CD4-positive, alpha-beta T cell treated with Interleukin-17A for 1 hour (primary cell): ENCODE results near the gene GTSE1.
A peak's percentile ranks its signal among the peaks of the same experiment; 100 is the strongest.

Experiments used
- DNase-seq: peaks from one replicate; pipeline ENCODE4 v3.0.0-alpha.2; 2020

Gene GTSE1

DNA sequence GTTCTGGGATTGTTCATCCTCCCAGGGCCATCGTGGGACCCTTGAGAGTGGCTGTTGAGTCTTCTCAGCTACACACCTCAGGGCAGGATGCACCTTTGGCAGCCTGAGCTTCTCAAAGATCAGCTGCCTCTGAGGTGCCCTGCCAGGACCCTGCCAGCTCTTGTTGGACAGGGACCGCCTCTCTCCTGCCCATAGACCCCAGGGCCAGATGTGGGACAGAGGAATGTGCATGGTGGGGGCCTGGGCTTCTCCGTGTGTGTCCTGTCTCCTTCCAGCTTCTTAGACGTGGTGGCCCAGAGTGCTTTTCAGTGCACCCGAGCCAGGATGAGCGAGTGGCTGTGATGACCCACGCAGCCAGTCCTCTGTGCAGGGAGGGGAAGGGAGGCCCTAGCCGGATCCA lies 32.9 kb downstream of the GTSE1 start:
- no peak for DNase-seq

GRCh38 chr22:46330426-46330825 lies 33.8 kb downstream of the GTSE1 start:
- no peak for DNase-seq

- DNase-seq: no peak
These were observed 34.8 kb downstream of the GTSE1 start for GRCh38 chr22:46331496-46331895.

DNA sequence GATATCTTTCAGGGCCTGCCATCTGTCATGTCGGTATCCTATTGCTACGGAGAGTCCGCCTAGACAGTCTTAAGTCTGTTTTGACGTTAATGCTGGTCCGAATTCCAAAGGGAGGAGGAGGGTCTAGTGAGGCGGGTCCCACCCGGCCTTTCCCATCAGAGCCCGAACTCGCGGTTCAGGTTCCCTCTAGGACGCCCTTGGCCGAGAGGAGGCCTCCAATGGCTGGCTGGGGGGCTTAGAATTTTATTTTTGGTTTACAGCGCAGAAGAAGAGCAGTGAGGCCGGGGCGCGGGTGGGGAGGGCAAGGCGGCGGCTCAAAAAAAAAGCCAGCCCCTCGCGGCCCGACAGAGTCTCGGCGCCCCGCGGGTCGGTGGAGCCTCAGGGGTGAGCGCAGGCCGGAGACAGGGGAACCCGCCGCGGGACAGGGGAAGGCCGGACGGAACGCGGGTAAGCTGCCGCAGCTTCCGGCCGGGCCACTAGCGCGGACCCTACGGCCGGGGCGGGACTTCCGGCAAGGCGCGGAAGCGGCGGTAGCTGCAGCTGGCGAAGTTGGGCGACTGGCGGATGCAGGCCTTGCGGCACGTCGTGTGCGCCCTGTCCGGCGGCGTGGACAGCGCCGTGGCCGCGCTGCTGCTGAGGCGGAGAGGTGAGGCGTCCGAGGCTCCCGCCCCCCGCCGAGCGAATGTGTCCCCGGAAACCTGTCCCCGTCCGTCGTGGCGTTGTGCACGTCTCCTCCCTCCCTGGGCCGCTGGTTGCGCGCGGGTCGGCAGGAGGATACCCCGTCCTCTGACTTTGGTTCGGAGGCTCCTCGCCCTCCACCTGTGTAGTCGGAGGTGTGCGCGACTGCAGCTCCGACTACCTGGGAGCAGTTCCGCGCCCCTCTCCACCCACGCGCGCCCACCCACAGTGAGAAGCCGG lies 38.8 kb downstream of the GTSE1 start, which contains the start of gene TRMU:
Gene TRMU, plus strand, starts transcription at position 514 of the 918 bp plus-strand sequence. Its CDS starts 51 bp downstream, at position 565.
- DNase-seq: peak; percentile 75

DNA sequence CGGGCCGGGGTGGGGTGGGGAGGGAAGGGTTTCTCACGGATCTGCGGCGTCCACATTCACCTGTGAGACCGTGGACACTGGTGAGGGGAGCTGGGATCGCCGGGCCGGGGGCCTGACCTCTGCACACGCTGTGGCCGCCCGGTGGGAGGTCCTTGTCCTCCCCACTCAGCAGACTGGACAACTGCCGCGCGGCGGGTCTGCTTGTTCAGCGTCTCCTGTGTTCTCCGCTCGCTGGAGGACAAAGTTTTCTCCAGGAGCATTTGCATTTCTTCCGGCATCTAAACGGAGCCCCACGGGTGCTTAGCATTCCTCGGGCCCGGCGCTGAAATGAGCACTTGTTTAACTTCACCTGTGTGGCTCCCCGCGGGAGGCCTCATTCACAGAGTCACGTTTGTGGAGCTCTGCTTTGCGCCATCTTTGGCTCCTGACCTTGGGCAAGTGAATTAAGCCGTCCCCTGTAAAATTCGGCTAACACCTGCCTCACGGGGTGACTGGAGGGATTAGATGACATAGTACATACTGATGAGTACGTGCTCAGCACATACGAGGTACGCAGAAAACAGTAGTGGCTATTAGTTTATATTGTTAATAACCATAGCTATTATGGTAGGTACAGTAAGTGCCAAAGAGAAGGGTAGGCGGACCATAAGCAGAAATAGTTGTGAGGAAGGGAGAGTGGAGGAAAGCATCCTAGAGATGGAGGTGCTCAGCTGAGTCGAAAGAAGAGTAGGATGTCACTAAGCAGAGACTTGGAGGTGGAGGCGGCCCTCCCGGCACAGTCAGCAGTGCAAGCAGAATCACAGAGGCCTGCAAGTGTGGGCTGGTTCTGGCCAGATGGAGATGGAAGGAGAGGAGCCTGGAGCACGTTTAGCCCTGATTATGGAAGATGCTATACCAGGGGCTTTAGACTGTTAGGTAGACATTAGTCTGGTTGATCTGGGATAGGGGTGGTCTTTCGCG lies 39.7 kb downstream of the GTSE1 start:
- no peak for DNase-seq

DNA sequence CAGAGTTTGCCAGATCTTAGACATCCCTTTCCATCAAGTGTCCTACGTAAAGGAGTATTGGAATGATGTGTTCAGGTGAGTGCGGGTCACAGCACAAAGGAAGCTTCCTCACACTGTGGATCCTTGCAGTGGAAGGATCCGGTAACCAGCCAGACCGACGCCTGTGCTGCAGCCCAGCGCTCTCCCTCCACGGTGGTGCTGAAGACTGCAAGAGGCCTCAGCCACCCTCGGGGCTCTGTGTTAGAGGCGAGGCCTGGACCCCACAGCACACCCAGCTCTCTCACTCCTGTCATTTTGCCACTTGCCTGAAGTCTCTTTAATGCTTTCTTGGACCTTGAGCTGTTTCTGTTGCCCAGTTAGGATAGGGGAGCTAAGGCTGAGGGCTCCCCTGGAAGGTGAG lies 41.2 kb downstream of the GTSE1 start:
- DNase-seq: no peak

DNA sequence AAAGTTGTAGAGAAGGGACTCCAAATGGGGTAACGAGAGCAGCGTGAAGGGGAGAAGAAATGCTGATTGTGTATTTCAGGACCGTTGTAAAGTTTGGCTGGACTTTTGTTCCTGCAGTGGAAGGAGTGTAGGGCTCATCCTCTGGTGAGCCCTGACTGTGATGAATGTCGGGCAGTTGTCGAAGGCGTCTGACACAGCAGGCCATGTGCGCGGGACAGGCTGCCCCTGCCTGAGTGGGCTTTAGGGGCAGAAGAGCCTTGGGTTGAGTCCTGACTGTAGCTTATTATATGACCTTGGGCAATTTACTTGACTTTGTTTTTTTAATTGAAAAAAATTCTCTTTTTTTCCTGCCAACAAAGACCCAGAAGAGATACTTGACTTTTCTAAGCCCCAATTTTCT lies 42.0 kb downstream of the GTSE1 start:
- no peak for DNase-seq

DNA sequence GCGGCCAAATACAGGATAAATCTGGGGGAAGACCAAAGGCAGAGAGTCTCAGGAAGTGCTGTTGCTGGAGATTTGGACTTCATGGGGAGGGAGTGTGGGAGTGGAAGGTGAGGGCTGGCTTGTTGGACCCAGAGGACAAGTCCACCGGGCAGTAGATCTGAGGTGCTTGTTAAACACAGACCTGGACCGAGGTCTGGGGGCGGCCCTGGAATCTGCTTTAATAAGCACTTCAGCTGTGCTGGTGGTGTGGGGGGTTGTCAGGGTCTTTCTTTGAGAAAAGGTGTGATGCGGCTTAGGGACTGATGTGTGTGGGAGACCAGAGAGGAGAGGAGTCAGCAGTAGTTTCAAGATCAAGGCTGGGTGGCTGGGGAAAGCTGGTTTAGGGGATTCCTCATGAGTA lies 43.3 kb downstream of the GTSE1 start:
- no peak for DNase-seq

DNA sequence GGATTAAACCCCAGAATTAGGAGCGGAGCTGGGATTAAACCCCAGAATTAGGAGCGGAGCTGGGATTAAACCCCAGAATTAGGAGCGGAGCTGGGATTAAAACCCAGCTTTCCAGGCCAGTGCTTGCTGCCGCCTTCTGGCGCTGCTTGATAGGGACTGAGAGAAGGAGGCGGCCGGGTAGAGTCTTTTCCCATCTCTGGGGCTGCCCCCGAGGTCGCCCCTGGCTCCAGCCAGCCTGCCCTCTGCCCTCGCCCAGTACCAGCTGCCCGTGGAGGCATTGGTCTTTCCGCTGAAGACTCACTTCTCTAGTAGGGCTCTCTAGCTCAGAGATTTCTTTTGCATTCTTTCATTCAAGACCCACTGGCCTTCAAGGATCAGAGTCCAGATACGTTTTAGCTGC lies 44.0 kb downstream of the GTSE1 start:
- no peak for DNase-seq

- DNase-seq: no peak
These were observed 50.2 kb downstream of the GTSE1 start for GRCh38 chr22:46346680-46347405.

- no peak for DNase-seq
These were observed 51.0 kb downstream of the GTSE1 start for GRCh38 chr22:46347646-46348045.

GRCh38 chr22:46348099-46348695 lies 51.5 kb downstream of the GTSE1 start:
- DNase-seq: no peak

DNA sequence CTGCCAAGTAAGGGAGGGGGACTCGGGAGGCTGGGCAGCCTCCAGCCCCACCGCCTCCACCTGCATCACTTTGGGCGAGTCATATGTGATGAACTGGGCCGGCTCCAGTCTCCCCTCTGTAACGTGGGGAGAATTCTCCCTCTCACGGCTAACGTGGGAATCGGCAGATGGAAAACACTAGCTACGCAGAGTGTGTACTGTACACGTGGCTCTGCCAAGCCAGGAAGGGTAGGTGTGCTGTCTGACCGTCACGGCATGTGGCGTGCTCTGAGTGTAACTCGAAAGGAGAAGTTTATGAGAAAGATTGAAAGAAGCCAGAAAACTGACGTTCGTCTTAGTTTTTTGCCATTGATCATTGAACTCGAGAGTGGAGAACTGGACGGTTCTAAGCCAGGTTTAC lies 52.6 kb downstream of the GTSE1 start:
- no peak for DNase-seq

GRCh38 chr22:46349681-46350080 lies 53.0 kb downstream of the GTSE1 start:
- no peak for DNase-seq

DNA sequence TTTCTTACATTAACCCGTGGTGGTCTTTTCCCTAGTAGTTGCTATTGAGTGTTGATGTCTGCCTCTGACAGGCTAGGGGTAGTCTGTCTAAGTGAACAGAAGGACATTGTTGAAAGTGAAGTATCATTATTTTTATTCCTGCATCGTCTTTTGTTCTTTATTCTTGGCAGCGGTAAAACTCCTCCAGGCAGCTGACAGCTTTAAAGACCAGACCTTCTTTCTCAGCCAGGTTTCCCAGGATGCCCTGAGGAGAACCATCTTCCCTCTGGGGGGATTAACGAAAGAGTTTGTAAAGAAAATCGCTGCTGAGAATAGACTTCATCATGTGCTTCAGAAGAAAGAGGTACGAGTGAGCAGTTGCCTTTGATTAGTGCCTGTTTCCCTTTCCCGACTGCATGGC lies 53.5 kb downstream of the GTSE1 start:
- DNase-seq: no peak

DNA sequence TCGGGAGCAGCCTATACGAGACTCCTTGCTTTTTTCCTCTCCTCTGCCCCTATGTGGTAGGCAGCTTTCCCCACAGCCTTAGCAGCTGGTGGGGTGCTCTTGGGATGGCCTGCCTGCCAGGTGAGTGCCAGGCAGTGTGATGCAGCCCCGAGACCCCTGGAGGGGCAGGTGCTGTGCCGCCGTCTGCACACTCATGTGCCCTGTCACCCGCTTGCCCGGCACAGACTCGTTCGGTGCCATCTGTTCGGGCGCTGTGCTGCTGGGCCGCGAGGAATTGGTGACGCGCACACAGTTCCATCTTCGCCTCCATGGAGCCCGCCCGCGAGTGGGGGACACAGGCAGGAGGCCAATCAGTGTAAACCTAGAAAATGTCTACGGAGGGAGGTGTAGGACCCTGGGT lies 54.0 kb downstream of the GTSE1 start:
- no peak for DNase-seq

GRCh38 chr22:46351131-46351735 lies 54.6 kb downstream of the GTSE1 start:
- DNase-seq: no peak

DNA sequence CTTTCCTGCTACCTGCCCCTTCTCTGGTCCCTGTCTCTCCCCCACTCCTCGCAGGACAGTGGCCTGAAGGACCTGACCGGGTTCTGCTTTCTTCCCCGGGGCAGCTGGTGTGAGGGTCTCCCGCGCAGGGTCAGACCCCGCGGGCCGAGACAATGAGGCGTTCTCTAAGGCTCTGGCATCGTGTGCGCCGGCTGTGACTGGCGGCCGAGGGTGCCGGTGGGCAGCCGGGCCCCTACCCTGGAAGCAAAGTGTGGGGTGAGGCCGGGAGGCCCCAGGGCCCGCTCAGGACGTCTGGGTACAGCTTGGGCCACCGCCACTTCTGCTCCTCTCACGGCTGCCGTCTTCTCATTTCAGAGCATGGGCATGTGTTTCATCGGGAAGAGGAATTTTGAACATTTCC lies 55.1 kb downstream of the GTSE1 start:
- no peak for DNase-seq

DNA sequence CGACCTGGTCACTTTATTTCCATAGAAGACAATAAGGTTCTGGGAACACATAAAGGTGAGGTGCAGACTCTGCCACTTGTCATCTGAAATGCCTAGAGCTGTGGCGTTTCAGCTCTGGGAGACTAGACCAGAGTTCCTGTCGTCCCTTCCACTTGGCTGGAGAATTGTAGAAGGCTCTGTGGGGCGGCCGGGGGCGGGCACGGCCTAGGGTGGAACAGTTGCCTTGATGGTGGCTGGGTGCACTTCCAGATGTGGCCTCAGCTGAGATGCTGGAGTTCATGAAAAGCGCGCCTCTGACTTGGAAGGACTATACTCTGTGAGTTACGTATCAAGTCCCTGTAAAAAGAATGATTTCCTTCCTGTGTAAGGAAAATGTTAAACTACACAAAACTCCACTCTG lies 55.6 kb downstream of the GTSE1 start:
- DNase-seq: no peak

DNA sequence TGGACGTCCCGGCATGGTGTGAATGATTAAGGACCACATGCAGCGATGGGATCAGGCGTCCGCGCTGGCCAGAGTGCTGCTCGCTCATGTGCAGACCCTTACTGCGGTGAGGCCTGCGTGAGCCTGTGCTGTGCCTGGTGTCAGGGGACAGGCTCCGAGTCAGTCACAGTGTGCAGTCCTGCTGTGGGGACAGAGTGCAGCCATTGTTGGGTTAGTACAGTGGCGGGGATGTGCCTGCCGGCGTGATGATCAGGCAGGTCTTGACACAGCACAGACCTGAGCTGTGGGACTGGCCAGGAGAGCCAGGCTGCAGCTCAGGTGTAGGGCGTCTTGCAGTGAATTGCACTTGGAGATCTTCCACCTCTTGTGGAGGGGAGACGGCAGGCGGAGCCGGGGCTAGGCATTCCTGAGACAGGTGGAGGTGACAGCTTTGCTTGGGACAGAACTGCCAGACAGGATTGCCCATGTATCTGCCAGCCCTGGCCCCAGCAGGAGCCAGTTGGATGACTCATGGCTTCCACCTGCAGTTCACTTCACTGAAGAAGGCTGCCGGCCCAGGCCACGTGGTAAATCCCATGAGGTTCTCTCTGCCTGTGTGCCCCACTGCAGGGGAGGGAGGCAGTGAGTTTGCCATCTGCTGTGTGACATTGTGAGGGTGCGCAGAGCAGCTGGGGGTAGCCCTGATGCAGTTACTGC lies 56.2 kb downstream of the GTSE1 start:
- DNase-seq: no peak

- DNase-seq: no peak
These were observed 56.9 kb downstream of the GTSE1 start for GRCh38 chr22:46353483-46354105.
